Left hindlimb (tissue), 1 donor: ENCODE results near the gene ARRDC3.
"Not testable (repeated sequence)": the region's sequence is repeated elsewhere in the genome, so short reads cannot be mapped to it uniquely, and the experiment has no call there.

ENCODE experiments used
- DNase-seq: peaks from one replicate; pipeline ENCODE4 v3.0.0-alpha.2; 2018

Gene ARRDC3

GRCh38 chr5:91357012-91357634 is 26.0 kb downstream of the ARRDC3 start:
- DNase-seq: no peak

DNA sequence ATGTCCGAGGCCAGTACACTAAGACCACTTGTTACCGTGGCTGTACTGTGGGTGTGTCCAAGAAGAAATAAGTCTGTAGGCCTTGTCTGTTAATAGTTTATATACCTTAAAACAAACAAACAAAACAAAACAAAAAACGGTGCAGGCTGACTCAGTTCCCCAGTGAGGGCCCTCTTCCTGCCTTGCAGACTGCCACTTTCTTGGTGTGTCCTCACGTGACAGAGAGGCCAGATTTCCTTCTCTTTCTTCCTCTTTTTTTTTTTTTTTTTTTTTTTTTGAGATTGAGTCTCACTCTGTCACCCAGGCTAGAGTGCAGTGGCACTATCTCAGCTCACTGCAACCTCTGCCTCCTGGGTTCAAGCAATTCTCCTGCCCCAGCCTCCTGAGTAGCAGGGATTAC is 28.2 kb downstream of the ARRDC3 start:
- DNase-seq: not testable (repeated sequence)

DNA sequence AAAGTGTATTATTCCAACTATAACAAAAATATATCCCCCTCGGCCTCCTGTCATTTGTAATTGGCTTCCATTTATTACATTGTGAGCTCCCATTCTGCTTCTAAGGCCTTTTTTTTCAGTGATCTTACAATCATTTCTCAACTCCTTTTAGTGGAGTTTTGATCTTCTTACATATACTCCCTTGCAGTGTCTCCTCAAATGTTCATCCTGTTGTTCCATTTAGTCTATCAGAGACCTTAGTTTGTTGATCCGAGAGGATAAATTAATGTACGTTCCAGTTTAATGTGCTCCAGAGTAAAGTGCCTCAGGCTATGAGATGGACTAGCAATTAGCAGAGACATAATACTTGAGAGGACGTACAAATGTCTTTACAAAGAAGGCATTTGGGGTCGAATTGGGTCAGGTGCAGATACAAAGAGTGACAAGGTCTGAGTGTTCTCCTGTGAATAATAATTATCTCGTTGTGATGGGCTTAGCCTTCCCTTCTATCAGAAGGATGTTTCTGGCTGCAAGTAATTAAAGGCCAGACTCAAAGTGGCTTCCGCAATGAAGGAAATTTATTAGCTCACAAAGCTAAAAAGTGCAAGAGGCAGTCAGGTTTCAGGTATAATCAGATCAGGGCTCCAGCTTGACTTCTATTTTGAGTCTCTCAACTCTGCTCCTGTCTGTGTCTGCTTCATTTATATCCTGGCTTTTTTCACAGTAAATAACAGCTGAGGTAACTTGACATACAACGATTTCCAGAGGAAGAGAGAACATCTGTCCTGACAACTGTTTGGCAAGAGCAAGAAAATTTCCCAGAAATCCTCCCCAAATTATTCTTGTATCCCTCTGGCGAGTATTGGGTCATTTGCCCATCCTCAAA is 30.1 kb downstream of the ARRDC3 start:
- no peak for DNase-seq

DNA sequence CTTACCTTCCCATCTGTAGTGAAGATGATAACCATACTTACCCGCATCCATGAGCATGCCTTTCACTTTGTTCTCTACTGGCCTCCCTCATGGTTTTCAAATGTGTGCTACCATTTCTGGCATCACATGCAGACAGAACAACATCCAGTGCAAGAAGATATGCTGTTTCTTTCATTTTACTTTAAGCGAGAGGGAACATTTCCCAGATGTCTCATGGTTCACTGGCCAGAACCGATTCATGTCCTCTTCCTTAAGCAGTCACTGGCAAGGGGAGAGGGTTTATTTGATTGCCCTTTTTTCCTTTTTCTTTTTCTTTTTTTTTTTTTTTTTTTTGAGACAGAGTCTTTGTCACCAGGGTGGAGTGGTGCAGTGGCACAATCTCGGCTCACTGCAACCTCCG is 37.7 kb downstream of the ARRDC3 start:
- no peak for DNase-seq

- DNase-seq: not testable (repeated sequence)
Measured at GRCh38 chr5:91344661-91345200, 38.4 kb downstream of the ARRDC3 start.

DNA sequence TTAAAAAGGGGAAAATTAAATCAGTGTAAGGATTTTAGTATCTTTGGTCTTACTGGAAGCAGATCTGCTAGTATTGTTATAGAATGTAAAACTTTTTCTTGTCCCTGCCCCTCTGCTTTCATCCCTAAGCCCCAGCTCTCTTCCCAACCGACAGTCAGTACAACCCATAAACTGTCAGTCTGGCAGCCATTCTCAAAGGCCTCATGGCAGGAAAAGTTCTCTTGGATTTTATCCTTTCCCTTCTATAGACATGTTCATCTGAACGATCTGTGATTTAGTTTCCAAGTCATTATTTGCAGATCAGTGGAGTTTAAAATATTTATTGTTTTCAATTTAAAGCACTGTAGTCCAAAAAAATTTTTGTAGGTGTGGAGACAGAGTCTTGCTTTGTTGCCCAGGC is 39.2 kb downstream of the ARRDC3 start:
- DNase-seq: no peak

GRCh38 chr5:91342931-91343330 is 40.2 kb downstream of the ARRDC3 start:
- not testable (repeated sequence) for DNase-seq

DNA sequence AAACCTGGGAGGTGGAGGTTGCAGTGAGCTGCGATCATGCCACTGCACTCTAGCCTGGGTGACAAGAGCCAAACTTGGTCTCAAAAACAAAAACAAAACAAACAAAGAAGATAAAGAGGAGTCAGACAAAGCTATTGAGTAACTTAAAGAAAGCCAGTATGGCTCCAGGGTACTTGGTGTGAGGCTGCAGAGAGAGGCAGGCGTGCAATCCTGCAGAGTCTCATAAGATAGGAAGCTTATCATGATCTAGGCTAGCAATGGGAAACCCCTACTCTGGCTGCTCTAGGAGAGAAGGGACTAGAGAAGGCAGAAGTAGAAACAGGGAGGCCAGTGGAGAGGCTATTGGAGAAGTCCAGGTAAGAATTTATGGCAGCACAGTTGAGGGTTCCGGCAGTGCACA is 42.0 kb downstream of the ARRDC3 start:
- DNase-seq: no peak

DNA sequence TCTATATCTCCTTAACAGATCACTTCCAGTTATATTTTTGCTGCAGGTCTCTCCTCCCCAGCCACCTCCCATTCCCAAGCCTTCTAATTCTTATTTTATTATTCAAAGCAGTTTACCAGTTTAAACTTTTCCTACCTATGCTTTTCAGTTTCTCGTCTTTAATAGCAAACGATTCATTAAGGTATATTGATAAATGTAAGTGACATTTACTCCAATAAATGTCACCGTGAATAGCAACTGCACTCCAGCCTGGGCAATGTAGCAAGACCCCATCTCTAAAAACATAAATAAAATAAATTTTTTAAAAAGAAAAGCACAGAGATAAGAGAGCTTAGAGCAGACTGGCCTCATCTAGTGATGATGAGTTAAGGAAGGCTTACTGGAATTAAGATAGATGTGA is 42.6 kb downstream of the ARRDC3 start:
- no peak for DNase-seq

DNA sequence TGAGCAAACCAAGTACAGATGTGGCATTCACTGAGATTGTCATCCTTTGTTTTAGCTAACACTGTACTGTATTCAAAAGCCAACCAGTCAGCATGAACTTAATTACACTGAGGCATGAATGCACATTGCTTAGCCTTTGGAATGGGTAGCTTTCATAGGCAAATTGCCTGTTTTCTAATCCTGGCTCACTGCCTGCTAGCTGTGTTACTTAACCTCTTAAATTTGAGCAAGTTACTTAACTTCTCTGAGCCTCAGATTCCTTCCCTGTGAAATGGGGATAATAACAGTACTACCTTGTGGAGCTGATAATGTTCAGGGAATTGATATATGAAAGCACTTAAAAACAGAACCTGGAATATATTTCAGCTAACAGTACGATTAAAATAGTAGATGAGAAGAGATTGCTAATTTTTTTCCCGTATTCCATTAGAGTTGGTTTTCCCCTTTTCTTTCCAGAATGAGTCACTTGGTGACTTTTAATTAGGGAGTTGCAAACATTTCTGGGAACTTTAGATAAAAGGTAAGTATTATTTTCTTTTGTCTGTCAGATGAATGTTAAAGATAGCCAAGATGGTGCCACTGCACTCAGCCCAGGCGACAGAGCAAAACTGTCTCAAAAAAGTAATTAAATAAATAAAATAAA is 43.9 kb downstream of the ARRDC3 start:
- DNase-seq: no peak

- DNase-seq: no peak
Measured at GRCh38 chr5:91332267-91333045, 50.7 kb downstream of the ARRDC3 start.

DNA sequence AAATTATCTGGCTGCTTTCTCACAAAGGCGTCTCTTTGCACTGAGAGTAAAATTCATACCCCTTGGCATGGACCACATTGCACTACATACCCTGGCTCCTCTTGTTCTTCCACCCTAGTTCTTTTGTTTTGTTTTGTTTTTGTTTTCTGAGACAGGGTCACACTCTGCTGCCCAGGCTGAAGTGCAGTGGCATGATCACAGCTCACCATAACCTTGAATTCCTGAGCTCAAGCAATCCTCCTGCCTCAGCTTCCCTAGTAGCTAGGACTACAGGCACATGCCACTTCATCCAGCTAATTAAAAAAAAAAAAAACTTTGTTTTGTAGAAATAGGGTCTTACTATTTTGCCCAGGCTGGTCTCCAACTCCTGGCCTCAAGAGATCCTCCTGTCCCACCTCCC is 51.4 kb downstream of the ARRDC3 start:
- DNase-seq: no peak

- DNase-seq: no peak
Measured at GRCh38 chr5:91329283-91329682, 53.8 kb downstream of the ARRDC3 start.

DNA sequence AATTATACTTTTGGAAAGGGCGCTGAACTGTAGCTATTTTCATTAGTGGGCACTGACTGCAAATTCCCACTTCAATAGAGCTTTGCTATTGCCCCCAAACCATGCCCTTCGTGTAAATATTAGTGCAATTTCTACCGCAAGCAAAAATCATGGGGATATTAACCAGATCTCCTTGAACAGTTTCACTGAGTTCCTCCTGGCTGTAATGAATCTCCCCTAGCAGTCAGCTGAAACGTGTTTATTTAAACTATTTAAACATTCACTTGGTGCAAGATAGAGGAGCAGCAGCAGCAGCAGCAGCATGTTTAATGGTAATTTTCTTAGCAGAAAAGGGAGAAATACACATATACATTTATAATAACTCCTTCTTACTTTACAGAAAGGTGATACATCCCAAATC is 54.4 kb downstream of the ARRDC3 start:
- no peak for DNase-seq

GRCh38 chr5:91322981-91323380 is 60.1 kb downstream of the ARRDC3 start:
- not testable (repeated sequence) for DNase-seq

DNA sequence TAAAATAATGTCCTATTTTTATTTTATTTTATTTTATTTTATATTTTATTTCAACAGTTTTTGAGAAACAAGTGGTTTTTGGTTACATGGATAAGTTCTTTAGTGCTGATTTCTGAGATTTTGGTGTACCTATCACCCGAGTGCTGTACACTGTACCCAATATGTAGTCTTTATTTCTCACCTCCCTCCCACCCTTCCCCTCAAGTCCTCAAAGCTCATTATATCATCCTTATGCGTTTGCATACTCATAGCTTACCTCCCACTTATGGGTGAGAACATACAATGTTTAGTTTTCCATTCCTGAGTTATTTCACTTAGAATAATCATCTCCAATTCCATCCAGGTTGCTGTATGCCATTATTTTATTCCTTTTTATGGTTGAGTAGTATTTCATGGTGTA is 63.5 kb downstream of the ARRDC3 start:
- no peak for DNase-seq

DNA sequence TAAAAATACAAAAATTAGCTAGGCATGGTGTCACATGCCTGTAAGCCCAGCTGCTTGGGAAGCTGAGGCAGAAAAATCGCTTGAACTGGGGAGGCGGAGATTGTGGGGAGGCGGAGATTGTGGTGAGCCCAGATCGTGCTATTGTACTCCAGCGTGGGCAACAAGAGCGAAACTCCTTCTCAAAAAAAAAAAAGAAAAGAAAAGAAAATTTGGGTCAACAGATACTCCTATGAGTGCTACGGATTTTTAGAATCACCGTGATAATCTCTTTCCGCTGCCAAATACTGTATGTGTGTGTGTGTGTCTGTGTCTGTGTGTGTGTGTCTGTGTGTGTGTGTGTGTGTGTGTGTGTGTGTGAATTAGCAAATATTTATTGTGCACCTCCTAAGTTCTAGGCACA is 64.4 kb downstream of the ARRDC3 start:
- DNase-seq: no peak
